GM18505 (cell line): ENCODE data around the gene MTHFD2L.

Experiments used
- ATAC-seq: cut with Tn5 transposase; IDR thresholded peaks from one replicate; pipeline ENCODE4 v1.9.1; 2021; ENCODE audit not compliant: unreplicated experiment
- POLR2A ChIP-seq: IDR thresholded peaks from 4 replicates; pipeline ENCODE4 v1.6.1; 2011; ENCODE audit warnings: borderline replicate concordance; ENCODE audit not compliant: insufficient read depth, insufficient read length; ENCODE audit errors: extremely low read depth

MTHFD2L gene

DNA sequence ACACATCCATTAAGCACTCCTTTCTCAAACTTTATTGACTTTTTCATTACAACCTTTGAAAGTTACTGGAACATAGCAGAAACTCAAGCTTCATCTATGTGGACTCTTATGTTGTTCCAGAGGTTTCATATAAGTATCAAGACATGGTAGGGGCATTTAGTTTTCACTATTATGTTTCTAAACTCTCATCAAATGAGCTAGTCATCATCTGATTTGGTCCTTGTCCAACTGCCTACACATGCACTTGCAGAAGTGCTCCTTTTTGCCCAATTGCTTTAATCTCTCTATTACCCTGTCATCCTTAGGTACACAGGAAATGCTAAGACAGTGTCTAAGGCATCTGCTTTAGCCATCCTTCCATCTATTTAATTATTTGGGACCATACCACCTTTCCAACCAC is 108.2 kb downstream of the MTHFD2L start:
- ATAC-seq = no peak
- no peak for TF ChIP-seq POLR2A

DNA sequence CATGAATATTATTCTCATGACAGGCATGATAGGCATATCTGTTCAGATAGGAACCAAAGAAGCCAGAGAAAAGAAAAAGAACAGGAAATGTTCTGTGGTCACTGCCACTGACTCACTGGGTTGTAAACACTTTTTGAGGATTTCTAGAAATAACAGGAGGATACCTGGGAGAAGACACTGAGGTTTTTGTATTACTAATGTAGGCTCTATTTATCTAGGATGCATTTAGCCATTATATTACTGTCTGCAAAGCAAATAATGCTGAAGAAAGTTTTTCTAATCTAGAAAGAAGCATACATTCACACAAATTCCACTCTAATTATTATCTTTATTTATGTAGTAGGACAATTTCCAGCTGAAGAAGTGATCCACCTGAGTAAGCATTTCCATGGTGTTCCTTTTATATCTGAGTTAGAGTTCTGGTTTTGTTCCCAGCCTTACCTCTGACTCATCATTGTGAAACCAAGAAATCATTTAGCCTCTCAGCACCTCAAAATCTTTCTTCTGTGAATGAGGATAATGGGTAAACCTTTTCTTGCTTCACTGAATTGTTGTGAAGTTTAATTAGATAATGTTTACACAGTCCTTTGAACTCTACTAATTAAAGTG is 110.2 kb downstream of the MTHFD2L start:
- no peak for TF ChIP-seq POLR2A

DNA sequence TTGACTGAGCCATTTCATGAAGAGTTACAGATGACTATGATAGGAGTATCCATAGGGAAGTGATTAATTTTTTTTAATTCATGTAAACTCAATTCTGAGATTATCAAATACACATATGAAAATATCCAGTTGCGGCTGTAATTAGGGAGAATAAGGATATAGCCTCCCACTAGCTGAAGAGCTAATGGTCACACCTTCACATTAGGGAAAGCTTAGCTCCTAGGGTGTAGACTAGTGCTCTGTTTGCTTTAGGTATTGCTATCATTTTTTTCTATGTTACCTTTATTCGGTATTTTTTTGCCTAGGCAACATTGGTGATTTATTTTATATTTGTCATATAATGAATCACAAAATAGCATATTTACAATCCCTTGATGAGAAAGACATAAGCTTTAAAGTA is 110.7 kb downstream of the MTHFD2L start:
- TF ChIP-seq POLR2A = no peak
- no peak for ATAC-seq

More for the DNA sequence above, 110.2 kb downstream of the MTHFD2L start:
- no peak for ATAC-seq

DNA sequence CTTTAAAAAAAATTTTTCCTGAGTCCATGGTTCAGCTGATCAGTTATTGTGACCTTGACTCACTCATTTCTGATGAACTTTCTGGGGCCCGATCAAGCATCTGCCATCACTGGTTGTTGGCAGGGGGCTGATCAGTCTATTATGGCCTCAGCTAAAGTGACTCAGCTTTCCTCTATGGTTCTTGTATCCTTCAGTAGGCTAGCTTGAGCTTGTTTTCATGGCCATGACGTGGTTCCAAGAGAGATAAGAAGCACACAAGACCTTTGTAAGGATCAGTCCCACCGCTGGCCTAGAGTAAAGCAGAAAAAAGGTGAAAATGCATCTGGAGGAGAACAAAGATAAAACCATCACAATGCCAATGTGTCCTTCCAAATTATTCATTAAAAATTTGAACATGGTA is 120.6 kb downstream of the MTHFD2L start:
- ATAC-seq = no peak
- no peak for TF ChIP-seq POLR2A

DNA sequence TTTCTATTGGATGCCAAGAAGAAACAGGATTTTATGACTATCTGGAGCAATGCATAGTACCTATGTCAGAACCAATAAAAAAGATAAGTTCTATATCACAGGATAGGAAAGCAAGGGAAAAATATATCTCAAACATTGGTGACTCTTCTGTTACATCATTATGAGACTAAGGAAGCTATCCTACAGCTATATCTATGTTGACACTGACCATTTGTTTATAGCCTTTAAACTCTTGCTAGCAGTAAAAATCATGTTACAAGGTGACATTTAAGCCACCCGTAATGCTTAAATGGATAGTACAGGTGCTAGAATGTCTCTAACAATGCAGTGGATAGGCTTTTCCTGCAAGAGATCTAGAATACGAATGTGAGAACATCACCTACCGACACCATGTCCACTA is 121.8 kb downstream of the MTHFD2L start:
- TF ChIP-seq POLR2A = no peak
- ATAC-seq = no peak

DNA sequence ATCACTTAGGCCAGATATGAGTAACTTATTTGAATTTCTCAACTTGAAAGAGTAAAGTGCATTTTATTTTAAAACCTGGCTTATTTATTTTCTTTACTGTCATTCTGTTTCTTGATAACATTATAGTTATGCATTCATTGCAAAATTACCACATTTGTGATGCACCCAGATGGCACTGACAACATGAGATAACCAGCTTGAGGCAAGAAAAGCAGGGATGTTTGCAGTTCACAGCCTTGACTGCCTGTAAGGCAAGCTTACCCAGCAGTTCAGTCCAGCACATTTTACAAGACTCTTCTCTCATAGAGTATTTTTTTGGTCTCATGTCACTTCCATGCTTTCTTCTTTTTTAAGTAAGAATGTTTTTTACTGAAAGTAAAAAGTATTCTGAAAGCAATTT is 125.0 kb downstream of the MTHFD2L start:
- TF ChIP-seq POLR2A = no peak
- no peak for ATAC-seq

DNA sequence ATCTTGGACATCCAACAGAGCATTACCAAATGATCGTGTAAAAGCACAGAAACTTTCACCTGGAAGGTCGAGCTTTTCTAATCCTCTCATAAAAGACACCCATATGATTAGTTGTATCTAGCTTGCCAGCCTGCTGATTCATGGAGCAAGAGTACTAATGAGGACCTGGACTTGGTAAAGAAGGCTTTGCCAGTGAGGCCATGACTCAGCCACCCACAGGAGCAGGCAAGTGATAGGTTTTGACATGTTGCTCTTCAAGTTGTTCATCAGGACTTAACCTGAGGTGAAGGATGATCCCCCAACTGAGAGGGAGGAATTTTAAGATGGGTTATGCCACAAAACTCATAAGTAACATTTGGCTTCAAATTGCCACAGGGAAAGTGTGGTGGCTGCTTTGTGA is 125.7 kb downstream of the MTHFD2L start:
- ATAC-seq = no peak
- no peak for TF ChIP-seq POLR2A

DNA sequence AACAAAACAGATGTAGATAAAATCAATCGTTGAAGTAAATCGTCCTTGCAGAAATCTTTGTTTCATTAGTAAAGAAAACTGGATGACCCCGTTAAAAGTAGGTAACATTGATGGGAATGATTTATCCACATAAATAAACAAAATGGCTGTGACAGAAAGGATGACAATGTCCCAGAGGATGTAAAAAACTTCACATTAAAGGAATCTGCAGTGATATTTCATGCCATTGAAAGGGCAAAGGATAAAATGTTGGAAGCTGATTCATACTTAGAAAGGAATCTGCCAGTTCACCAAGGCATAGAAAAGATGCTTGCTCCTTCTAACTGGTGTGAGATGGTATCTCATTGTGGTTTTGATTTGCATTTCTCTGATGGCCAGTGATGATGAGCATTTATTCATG is 126.1 kb downstream of the MTHFD2L start:
- no peak for TF ChIP-seq POLR2A
- ATAC-seq = no peak

DNA sequence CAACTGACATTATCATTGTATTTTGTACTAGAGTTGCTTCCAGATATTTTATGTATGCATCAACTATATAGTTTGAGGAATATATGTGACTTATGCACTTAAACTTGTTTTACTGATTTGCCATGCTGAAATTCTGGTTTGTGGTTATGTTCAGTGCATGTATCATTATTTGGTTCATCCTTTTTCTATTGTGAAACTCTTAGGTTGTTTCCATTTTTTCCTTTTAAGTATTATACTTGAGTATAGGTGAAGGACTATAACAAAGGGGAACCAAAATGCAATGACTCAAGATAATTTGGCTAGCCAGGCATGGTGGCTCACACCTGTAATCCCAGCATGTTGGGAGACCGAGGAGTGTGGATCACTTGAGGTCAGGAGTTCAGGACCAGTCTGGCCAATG is 129.2 kb downstream of the MTHFD2L start:
- no peak for TF ChIP-seq POLR2A
- ATAC-seq = no peak

DNA sequence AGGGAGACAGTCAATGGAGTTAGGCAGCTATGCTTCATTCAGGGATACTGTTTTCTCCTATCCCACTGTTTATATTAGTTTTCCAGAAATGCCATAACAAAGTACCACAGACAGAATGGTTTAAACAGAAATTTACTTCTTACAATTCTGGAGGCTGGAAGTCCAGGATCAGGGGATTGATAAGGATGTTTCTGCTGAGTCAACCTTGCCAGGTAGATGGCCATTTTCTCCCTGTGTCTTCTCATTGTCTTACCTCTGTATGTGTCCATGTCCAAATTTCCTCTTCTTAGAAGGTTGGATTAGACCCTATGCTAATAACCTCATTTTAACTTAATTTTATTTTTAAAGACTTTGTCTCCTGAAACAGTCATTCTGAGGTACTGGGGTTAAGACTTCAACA is 129.9 kb downstream of the MTHFD2L start:
- no peak for ATAC-seq

DNA sequence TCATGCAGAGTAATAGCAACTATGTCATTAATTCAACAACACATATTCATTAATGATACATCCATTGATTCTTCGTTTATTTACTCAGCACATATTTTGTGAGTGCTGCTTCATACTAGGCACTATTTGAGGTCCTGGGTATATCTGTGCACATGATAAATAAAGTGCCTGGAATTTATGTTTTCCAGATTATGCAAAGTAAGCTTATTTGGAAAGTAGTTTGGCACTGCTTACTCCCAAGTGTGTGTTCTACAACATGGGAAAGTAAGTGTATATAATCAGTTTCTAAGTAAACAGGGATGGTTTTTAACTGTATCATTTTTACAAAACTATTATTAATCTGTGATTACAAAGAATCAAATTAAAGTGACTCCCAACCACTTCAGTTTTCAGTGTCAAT is 133.6 kb downstream of the MTHFD2L start:
- no peak for ATAC-seq
- TF ChIP-seq POLR2A = no peak

More for the DNA sequence above, 129.9 kb downstream of the MTHFD2L start:
- no peak for TF ChIP-seq POLR2A

DNA sequence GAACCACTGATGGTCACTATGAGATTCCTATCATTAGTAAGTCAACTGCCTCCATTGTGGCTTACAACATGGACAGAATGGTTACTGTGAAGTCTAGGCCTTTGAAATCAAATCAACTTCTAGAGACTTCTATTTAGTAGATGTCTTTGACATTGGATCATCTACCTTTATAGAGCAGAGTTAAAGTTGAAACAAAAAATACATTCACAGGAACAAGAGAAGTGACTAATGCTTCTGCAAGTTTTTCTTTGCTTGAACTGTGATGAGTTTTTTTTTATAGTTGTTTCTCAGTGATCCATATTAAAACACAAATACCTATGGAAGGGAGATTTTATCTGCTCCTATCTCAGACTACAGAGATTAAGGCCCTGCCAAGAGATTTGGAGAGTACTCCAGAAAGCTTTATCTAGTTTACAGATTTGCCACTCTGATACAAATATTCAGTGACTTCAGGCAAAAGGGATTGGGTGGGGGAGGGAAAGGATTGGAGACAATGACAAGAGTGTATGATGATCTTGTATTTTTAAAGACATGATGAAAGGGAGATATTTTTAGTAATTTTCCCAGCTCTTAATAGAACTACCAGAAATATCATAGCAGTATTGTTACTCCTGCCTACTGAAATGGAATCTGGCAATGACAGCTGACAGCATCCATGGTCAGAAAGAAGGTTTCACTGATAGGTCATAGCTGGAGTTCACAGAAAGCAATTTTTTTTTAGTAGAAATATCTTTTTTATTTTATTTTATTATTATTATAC is 134.4 kb downstream of the MTHFD2L start:
- TF ChIP-seq POLR2A = no peak
- no peak for ATAC-seq

DNA sequence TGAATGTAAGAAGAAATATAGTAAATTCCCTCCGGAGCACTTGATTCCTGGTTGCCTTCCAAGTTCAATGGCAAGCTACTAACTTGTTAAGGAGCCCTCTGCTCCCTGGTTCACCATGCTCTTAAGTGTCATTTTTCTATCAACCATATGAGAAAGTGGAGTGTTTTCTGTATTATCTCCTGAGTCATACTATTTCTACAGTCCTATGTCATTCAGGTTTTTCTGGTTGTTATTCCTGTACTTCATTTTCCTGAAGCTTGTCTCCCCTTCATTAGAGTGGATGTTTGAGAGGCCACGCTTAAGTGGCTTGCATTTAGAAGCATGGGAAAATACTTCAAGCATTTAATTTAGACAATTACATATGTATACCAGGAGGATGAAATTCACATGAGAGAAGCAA is 135.6 kb downstream of the MTHFD2L start:
- TF ChIP-seq POLR2A = no peak
- ATAC-seq = no peak

DNA sequence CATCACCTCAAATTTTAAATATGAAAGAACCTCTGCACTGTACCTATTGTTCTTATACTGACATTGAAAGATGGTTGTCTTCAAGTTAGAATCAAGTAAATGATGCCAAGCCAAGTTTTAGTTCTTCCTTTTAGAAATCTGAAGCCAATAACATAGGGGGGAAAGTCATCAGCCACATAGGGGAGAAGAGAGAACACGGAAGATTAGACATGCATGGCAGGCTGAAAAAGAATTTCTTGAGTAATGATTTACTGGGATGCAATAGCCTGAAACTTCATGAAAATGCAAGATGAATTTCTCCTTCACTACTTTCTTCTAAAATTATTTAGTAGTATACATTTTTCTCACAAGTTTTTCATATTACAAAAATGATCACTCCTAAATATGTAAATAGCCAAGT is 136.8 kb downstream of the MTHFD2L start:
- no peak for ATAC-seq
- no peak for TF ChIP-seq POLR2A
